Fibroblast of skin of left quadriceps (primary cell): ENCODE measurements around the gene BROX.

Experiments
- DNase-seq, 2 experiments: peaks; one replicate each; pipeline ENCODE4 v3.0.0-alpha.2; 2013; ENCODE audit warnings: low read depth in 2 of 2

Gene BROX

GRCh38 chr1:222777463-222777862 lies 65.1 kb downstream of the BROX start:
- no peak for DNase-seq

- no peak for DNase-seq
Measured at GRCh38 chr1:222777977-222778376, 65.6 kb downstream of the BROX start.

GRCh38 chr1:222781251-222781650 lies 68.9 kb downstream of the BROX start:
- no peak for DNase-seq

GRCh38 chr1:222783051-222783450 lies 70.7 kb downstream of the BROX start:
- DNase-seq = no peak

GRCh38 chr1:222784371-222784770 lies 72.0 kb downstream of the BROX start:
- no peak for DNase-seq
